K562 (cell line): ENCODE measurements around the gene SAP30BP. TPM values are rescaled to one million over a fixed set of nuclear protein-coding genes. Genes with fewer than 3 reads are reported as not detected.

ENCODE experiments used
- BRCA1 ChIP-seq, 2 experiments: fragments of 450-650 bp in 1 of 2; sonication (generic) in 1 of 2; formaldehyde crosslinking in 1 of 2; IDR thresholded peaks; 2 replicates each; pipeline versions ENCODE4 v1.5.0 to v1.6.1; 2017 to 2020; ENCODE audit warnings: mild to moderate bottlenecking in 1 of 2, missing genetic modification reagents in 1 of 2
- SPI1 ChIP-seq: IDR thresholded peaks from 2 replicates; pipeline ENCODE4 v1.6.1; 2011; ENCODE audit warnings: low read depth, low read length, control low read depth, borderline replicate concordance
- SUPT5H ChIP-seq: fragments of 450-650 bp; IDR thresholded peaks from 2 replicates; pipeline ENCODE4 v1.6.1; 2016
- ZFX ChIP-seq: sonication (generic); formaldehyde crosslinking; IDR thresholded peaks from 2 replicates; pipeline ENCODE4 v1.8.0; 2022; ENCODE audit warnings: mild to moderate bottlenecking, missing genetic modification reagents, moderate library complexity
- polyA plus RNA-seq, 8 experiments: library from polyadenylated mRNA; depleted of rRNA in 4 of 8; stranded (reverse) in 5 of 8; unstranded in 3 of 8; fragments of >200 nt; fragmentation: Nextera tagmentation in 2 of 8; fragmentation: Illumina TruSeq in 1 of 8; extraction: Ambion mirVana in 2 of 8; extraction: Trizol in 1 of 8; gene quantifications; 2 replicates each; pipeline versions ENCODE4 v1.2.1 to v1.2.3, GENCODE V29; 2011 to 2014; ENCODE audit warnings: inconsistent platforms in 1 of 8, missing spikeins in 1 of 8
- total RNA-seq, 7 experiments: library from RNA; depleted of rRNA in 6 of 7; stranded (reverse); fragments of >200 nt in 6 of 7; fragmentation: Illumina TruSeq in 2 of 7; extraction: Trizol in 2 of 7; gene quantifications; 2 replicates each; pipeline versions ENCODE4 v1.2.1 to v1.2.3, GENCODE V29; 2011 to 2021; ENCODE audit warnings: low replicate concordance in 1 of 7
- TF ChIP-seq, protein P1 (sequence below): fragments of 200-400 bp; formaldehyde crosslinking; IDR thresholded peaks from 2 replicates; pipeline ENCODE4 v1.6.1; 2017; ENCODE audit warnings: mild to moderate bottlenecking, low read depth, low read length, moderate library complexity
- TF ChIP-seq, protein P2 (sequence below), 2 experiments: fragments of 450-650 bp; formaldehyde crosslinking in 1 of 2; IDR thresholded peaks; 2 replicates each; pipeline versions ENCODE4 v1.4.0 to v1.6.1; 2014 to 2020; ENCODE audit warnings: mild to moderate bottlenecking in 2 of 2, borderline replicate concordance in 1 of 2, low read depth in 1 of 2

The SAP30BP gene
- total and polyA plus RNA-seq, 9 of the 15 experiments (the other 6 are each of a cell fraction or from before 2014, with no cell fraction given) = 45.3 to 154 (median 71.7) TPM

DNA sequence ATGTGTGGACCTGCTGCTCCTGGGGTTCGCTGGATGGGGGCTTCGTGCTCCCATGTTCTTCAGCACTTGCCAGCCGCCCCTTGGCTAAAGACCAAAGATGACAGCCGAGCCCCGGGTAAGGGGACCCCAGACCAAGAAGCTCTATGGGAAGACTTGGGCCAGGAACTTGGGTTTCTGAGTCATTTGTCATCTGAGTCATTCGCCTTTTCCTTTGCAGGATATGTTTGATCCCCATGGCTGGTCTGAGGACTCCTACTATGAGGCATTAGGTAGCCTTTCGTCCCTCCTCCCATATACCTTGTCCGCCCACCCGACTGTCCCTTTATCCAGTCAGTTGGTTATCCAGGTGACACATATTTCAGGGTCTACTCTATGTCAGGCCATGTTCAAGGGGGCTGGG lies 36.5 kb downstream of the SAP30BP start (continued):
- TF ChIP-seq, protein P1, sequence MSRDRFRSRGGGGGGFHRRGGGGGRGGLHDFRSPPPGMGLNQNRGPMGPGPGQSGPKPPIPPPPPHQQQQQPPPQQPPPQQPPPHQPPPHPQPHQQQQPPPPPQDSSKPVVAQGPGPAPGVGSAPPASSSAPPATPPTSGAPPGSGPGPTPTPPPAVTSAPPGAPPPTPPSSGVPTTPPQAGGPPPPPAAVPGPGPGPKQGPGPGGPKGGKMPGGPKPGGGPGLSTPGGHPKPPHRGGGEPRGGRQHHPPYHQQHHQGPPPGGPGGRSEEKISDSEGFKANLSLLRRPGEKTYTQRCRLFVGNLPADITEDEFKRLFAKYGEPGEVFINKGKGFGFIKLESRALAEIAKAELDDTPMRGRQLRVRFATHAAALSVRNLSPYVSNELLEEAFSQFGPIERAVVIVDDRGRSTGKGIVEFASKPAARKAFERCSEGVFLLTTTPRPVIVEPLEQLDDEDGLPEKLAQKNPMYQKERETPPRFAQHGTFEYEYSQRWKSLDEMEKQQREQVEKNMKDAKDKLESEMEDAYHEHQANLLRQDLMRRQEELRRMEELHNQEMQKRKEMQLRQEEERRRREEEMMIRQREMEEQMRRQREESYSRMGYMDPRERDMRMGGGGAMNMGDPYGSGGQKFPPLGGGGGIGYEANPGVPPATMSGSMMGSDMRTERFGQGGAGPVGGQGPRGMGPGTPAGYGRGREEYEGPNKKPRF = no peak
- TF ChIP-seq ZFX (CRISPR knock-in tag) = no peak
- TF ChIP-seq SPI1 = no peak
- TF ChIP-seq SUPT5H = no peak
- TF ChIP-seq, protein P2, sequence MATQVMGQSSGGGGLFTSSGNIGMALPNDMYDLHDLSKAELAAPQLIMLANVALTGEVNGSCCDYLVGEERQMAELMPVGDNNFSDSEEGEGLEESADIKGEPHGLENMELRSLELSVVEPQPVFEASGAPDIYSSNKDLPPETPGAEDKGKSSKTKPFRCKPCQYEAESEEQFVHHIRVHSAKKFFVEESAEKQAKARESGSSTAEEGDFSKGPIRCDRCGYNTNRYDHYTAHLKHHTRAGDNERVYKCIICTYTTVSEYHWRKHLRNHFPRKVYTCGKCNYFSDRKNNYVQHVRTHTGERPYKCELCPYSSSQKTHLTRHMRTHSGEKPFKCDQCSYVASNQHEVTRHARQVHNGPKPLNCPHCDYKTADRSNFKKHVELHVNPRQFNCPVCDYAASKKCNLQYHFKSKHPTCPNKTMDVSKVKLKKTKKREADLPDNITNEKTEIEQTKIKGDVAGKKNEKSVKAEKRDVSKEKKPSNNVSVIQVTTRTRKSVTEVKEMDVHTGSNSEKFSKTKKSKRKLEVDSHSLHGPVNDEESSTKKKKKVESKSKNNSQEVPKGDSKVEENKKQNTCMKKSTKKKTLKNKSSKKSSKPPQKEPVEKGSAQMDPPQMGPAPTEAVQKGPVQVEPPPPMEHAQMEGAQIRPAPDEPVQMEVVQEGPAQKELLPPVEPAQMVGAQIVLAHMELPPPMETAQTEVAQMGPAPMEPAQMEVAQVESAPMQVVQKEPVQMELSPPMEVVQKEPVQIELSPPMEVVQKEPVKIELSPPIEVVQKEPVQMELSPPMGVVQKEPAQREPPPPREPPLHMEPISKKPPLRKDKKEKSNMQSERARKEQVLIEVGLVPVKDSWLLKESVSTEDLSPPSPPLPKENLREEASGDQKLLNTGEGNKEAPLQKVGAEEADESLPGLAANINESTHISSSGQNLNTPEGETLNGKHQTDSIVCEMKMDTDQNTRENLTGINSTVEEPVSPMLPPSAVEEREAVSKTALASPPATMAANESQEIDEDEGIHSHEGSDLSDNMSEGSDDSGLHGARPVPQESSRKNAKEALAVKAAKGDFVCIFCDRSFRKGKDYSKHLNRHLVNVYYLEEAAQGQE (IDR thresholded peaks at IDR 0.05; ENCODE audit: borderline replicate concordance) = no peak
- TF ChIP-seq, protein P2 (CRISPR knock-in tag; IDR thresholded peaks at IDR 0.05; ENCODE audit: low read depth) = no peak
- no peak for TF ChIP-seq BRCA1 (IDR thresholded peaks at IDR 0.05)
- TF ChIP-seq BRCA1 (CRISPR knock-in tag; IDR thresholded peaks at IDR 0.05) = no peak
